ENCODE data around the gene DRAXIN. TPM values are rescaled to one million over a fixed set of nuclear protein-coding genes. Genes with fewer than 3 reads are reported as not detected.

The DRAXIN gene
- total RNA-seq, 2 experiments from 2014 or later = 0.15 to 0.19 TPM

DNA sequence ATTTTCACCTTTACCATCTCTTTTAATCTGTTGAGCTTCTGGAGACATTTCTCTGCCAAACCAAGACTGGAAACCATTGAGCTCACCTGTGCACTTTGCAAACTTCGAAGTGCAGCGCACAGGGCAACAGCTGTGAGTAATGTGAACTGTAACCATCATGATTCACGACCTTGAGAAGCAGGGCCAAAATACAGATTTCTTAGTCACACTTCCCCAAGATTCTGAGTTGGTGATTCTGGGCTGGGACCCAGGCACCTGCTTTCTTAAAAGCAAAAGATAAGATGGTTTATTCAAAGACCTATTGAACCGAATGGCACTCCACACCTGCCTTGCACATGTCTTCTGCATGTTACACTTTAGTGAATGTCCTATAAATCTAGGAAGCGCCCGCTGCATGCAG lies 54.6 kb downstream of the DRAXIN start:
- no peak for TF ChIP-seq EZH2phosphoT487 (IDR thresholded peaks at IDR 0.05; ENCODE audit: borderline replicate concordance, low read depth, low read length)
- TF ChIP-seq, protein P1, sequence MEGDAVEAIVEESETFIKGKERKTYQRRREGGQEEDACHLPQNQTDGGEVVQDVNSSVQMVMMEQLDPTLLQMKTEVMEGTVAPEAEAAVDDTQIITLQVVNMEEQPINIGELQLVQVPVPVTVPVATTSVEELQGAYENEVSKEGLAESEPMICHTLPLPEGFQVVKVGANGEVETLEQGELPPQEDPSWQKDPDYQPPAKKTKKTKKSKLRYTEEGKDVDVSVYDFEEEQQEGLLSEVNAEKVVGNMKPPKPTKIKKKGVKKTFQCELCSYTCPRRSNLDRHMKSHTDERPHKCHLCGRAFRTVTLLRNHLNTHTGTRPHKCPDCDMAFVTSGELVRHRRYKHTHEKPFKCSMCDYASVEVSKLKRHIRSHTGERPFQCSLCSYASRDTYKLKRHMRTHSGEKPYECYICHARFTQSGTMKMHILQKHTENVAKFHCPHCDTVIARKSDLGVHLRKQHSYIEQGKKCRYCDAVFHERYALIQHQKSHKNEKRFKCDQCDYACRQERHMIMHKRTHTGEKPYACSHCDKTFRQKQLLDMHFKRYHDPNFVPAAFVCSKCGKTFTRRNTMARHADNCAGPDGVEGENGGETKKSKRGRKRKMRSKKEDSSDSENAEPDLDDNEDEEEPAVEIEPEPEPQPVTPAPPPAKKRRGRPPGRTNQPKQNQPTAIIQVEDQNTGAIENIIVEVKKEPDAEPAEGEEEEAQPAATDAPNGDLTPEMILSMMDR (conservative IDR thresholded peaks at IDR 0.05; ENCODE audit: low read length) = no peak
- no peak for DNase-seq (ENCODE audit: low spot score)
- Histone ChIP-seq H3K4me2 (ENCODE audit: low read length) (no peak overlapping the region), H3K27ac (ENCODE audit: low read depth, low read length, poor library complexity, severe bottlenecking) (no peak overlapping the region), H3K79me2 (ENCODE audit: insufficient read depth, low read depth, low read length) (no peaks in the 10 kb centered on the region), H2AFZ (ENCODE audit: low read length) (no peak overlapping the region), H3K4me1 (ENCODE audit: insufficient read depth, low read length, poor library complexity, severe bottlenecking) (no peaks in the 10 kb centered on the region), H3K9me3 (ENCODE audit: low read length) (no peaks in the 10 kb centered on the region), H4K20me1 (ENCODE audit: insufficient read depth, low read length) (no peaks in the 10 kb centered on the region), H3K9me2 (ENCODE audit: insufficient read depth, low read length) (no peaks in the 10 kb centered on the region), H3K4me3 (ENCODE audit: low read depth, low read length, poor library complexity, severe bottlenecking) (no peak overlapping the region), H3K36me3 (ENCODE audit: insufficient read depth, low read length) (peaks cover 16% of the 10 kb centered on the region; the same call in 1 of the 2 replicates)
- ChIA-PET POLR2A (interaction anchor here (0.6 kb wide), 1 partner anchor 108 kb away, joined by 8 read pairs; no protein-coding TSS in a partner anchor), CTCF (ENCODE audit: unreplicated experiment) (no interaction called here)
- no TSS peak for BruUV-seq (replicated peaks)
- intact Hi-C loops (cut with micrococcal nuclease; ENCODE audit: unreplicated experiment) = no loop called here

DNA sequence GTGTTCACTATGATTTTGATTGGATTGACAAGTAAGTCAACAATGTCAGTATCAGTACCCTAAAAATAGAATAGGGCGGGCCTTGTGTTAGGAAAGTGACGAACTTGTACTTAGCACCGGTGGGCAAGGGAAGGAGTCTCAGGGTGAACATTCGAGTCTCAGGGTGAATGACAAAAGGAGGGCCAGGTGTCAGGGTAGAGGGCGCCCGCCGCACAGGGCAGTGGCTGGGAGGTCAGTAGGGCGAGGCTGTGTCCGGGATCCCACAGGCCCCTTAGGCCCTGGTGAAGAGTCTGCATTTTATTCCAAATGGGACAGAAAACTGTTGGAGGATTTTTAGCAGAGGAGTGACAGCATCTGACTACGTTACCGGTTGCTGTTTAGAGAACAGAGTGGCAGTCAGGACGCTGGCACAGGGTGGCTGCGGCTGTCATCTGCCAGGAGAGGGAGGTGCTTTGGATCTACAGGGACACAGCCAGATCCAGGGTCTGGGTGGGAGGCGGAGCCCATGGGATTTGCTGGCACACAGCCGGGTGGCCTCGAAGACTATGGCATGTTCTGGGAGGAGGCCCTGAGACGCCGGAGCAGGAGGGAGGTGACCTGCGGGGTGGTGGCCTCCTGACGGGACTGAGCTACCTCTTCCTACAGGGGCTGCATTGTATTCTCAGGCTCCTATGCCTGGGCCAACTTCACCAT lies 55.4 kb downstream of the DRAXIN start:
- intact Hi-C loops (cut with micrococcal nuclease; ENCODE audit: unreplicated experiment) = no loop called here
- H3K9me3 ChIP-seq (ENCODE audit: low read length) = no peaks in the 10 kb centered on the region
- POLR2A ChIA-PET = interaction anchor here (0.6 kb wide), 1 partner anchor 239 kb away, joined by 3 read pairs; no protein-coding TSS in a partner anchor
- no peak overlapping the region for H3K27ac ChIP-seq (ENCODE audit: low read depth, low read length, poor library complexity, severe bottlenecking)
- no peak for TF ChIP-seq EZH2phosphoT487 (IDR thresholded peaks at IDR 0.05; ENCODE audit: borderline replicate concordance, low read depth, low read length)
- TF ChIP-seq, protein P1 (conservative IDR thresholded peaks at IDR 0.05; ENCODE audit: low read length) = no peak
- no peaks in the 10 kb centered on the region for H3K9me2 ChIP-seq (ENCODE audit: insufficient read depth, low read length)
- no TSS peak for BruUV-seq (replicated peaks)
- H3K4me3 ChIP-seq (ENCODE audit: low read depth, low read length, poor library complexity, severe bottlenecking) = no peak overlapping the region
- CTCF ChIA-PET (ENCODE audit: unreplicated experiment) = no interaction called here
- peaks cover 20% of the 10 kb centered on the region; the same call in 1 of the 2 replicates for H3K36me3 ChIP-seq (ENCODE audit: insufficient read depth, low read length)
- H3K4me1 ChIP-seq (ENCODE audit: insufficient read depth, low read length, poor library complexity, severe bottlenecking) = no peaks in the 10 kb centered on the region
- H3K79me2 ChIP-seq (ENCODE audit: insufficient read depth, low read depth, low read length) = no peaks in the 10 kb centered on the region
- no peaks in the 10 kb centered on the region for H4K20me1 ChIP-seq (ENCODE audit: insufficient read depth, low read length)
- no peak overlapping the region for H2AFZ ChIP-seq (ENCODE audit: low read length)
- DNase-seq (ENCODE audit: low spot score) = no peak
- H3K4me2 ChIP-seq (ENCODE audit: low read length) = no peak overlapping the region

All from OCI-LY7 (cell line).